Measurements from ENCODE around the gene ZNF692.
"Not testable (repeated sequence)": the region's sequence is repeated elsewhere in the genome, so short reads cannot be mapped to it uniquely, and the experiment has no call there.

Gene ZNF692

DNA sequence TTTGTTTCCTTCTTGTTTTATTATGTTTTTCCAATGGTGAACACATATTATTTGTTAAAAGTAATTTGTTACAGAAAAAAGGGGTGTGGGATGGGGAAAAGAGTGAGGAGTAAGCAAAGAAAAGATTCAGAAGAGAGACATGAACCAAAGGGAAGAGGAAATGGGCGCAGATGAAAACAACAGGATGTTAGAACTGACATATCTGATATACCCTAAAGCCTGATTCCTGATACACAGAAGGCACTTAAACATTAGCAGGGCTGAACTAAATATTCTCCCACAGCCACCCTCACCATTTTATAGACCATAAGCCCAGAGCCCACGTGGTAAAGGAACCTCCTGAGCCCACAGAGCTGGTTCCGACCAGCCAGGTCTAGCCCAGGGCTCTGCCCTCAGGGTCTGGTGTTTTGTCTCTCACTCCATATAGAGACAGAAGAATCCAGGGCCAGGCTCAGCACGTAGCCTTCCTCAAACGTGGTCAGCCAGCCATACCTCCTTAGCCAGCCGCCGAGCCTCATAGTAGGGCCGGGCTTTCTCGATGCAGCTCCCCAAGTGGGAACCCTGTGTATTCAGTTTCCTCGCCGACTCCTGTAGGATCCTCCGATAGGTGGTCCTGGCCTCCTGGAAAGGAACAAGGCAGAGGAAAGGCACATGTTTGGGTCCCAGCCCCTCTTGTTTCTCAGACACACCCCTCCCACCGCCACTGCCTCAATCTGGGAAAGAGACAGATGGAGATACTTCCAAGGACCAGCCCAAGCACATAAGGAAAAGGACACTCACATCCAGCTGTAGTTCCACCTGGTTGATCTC lies 42.6 kb downstream of the ZNF692 start:
- Histone ChIP-seq H3K4me3 (no peak overlapping the region), H3K27ac (peak overlapping the region in 1 of 21 experiments; percentile 22)

DNA sequence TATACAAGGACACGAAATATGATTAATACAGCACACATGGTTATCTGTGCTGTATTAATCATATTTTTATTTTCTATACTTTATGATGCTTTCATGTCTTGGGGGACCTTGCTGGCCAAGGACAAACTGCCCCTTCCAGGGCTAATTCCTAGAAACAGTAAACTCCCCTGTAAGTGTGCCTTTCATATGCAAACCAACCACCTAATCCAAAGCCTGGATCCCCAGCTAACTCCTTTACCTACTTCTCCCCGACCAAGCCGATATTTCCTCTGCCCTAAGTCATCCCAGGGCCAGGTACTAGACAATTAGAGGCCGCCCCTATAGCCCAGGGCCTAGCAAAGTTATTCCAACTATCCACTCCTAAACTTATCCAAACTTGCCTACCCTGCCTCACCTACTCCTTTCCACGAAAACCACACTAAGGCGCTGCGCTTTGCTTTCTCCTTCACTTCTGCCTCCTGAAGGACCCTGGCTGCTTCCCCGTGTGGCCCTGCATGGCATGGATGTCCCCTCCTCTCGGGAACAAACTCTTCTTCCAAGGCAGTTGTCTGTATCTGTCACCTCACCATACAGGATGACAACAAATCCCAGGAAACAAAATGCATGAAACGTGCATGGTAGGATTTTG lies 43.4 kb downstream of the ZNF692 start:
- Histone ChIP-seq H3K27ac (no peak overlapping the region), H3K4me3 (no peak overlapping the region)

DNA sequence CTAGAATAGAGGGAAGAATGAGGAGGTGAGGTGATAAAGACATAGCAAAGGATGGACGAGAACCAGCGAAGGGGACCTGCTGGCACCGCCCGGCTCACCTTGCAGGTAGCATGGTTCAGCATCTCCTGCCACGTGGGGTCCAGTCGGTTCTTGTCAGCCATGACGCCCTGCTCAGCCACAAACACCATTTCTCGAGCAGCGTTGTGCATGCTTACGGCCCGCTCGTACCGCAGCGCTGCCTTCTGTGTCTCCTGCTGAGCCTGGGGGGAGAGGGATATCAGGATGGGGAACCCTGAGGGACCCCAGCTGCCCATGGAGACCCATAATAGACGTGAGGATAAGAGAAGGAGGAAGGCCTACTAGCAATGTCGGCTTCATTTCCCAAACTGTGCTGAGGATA lies 44.5 kb downstream of the ZNF692 start:
- Histone ChIP-seq H3K27ac (no peak overlapping the region), H3K4me3 (no peak overlapping the region)

DNA sequence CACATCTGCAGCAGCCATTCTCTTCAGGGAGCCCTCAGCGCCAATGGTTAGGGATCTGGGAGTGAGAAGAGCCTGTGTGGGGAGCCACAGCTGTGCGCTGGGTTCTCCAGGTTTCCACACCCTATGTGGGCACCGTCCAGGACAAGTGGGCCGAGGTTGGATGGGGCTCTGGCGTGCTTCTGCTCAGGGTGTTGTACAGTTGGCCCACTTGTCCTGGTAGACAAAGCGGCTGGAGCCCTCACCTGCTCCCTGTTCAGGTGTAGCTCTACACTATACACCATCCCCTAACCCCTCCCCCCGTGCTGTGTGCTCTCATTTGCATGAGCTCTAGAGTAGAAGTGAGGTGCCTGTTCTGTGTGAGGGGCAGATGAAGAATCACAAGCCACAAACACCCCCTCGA lies 45.3 kb downstream of the ZNF692 start:
- Histone ChIP-seq H3K27ac (no peak overlapping the region), H3K4me3 (no peak overlapping the region)

DNA sequence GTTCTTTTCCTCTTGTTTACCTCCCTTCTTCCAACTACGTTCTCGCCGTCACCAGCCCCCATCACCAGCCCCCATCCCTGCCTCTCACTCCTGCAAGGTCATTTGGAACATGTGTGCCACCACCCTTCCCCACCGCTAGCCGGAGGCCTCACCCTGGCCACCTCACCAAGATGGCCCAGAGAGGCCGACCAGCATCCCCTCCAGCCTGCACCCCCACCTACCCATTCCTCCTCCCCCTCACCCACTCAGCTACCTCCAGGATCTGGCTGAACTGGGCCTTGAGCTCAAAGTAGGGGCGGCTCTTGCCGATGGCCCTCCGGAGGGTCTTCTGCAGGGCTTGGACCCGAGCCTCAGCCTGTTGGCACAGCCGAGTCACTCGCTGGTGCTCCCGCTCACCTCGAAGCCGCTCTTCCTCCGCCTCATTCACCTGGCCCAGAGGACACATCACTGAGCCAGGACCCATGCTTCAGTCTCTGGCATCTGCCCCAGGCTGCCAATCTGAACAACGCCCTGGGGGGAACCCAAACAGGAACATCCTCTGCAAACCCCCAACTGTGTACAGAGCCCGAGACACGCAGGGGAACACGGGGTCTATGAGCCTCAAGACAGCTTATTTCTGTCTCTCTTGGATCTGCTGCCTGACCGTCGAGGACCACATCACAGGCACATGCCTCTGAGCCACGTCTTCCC lies 46.0 kb downstream of the ZNF692 start:
- H3K4me3 ChIP-seq: no peak overlapping the region

DNA sequence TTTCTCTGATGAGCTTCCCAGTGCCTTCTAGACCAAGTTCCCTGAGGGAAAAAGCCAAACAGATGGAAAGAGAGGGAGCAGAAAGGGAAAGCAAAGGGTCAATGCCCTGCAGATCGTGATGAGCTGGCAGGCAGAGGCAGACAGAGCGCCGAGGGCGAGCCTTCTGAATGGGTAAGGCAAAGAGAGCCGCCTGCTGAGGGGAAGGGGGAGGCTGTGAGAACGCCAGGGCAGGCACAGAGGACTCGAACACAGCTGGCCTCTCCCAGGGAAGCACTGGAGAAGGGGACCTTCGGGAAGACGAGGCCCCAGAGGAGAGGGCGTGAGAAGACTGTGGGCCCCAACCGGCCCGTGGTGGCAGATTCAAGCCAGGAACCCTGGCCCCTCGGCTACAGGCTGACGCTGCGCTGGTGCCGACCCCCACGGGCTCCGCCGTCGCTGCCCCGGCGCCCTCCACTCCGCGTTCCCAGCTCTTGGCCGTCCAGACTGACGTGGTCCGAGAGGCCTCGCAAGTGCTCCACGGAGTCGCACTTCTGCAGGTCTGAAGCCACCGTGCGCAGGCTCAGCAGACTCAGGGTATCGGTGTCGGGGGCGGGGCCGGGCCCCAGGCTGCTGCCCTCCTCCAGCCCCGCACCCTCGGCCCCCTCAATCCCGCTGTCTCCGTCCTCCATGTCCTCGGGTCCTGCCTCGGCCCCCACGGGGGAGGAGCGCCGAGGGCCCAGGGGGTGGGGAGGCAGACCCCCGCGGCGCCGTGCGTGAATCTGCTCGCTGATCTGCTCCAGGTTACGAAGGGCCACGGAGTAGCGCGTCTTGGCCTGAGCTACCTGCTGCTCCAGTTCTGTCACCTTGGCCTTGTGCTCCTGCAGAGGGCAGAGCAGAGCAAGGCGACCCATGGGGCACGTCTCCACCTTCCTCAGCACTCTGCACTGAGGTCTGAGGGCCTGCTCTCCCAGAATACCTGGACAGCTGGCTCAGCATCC lies 47.1 kb downstream of the ZNF692 start:
- Histone ChIP-seq H3K27ac (peak overlapping the region in 2 of 21 experiments; percentile 26 to 39), H3K4me3 (no peak overlapping the region)

More for the DNA sequence above, 46.0 kb downstream of the ZNF692 start:
- no peak overlapping the region for H3K27ac ChIP-seq

DNA sequence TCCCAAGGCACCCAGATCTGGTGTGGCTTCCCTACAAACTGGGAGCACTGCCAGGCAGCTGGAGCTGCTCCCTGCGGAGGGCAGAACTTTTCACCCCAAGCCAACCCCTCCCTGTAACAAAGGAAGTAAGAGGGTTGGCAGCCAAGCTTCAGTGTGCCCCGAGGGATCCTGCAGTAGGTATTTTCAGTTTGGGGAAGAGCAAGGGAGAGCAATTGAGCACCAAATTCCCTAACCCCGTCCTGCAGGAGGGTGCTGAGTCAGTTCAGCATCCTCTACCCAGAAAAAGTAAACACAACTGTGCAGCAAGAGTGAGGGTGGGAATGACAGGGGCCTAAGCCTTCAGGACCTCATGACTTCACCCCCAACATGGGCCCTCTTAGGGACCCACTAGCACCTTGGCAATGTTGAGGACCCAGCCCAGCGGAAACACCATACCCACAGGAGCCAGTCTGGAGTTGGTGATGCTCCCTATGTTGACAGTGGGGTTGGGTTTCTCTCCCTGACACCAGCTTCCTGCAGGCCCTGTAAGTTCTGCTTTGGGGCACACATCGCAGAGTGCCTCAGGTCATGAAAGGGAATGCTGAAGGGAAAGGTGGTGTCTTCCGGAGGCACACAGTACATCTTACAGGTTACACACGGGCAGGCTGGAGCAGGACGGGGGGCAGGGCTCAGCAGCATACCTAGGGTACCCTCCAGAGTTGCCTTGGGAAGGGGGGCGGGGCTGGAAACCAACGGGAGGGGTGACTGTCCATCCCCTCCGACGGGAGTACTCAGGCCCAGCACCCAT lies 48.0 kb downstream of the ZNF692 start:
- no peak overlapping the region for H3K4me3 ChIP-seq
- H3K27ac ChIP-seq: peak overlapping the region in 3 of 21 experiments; percentile 7 to 39 (median 26)

DNA sequence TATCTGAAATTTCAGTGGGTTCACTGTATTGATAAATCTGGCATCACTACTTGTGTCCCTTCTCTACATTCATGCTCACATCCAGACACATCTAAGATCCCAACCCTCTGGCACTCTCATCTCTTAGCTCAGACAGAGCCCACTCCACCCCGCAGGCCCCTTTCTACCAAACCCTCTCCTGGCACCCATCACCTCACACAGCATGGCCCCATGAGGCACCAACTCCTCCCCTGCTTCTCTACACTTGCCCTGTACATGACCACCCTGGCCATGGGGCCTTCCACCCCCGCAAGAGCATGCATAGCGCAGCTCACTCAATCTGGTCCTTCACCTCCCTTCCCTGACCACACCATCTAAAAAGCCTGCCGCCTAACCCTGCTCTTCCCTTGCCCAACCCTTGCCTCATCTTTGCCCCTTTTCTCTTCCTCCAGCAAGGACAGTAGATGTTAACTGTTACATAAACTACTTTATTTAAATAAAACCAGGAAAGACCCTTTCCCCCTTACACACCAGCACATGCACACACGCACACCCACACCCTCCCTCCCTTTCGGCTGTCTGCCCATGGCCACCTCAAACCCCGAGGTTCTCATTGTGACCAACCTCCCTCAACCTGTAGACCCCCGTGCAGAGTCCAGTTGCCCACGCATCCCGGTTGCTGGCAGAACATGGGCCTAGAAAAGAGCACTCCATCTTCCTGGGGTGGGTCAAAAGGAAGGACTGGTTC lies 48.7 kb downstream of the ZNF692 start:
- no peak overlapping the region for H3K4me3 ChIP-seq
- H3K27ac ChIP-seq: peak overlapping the region in 1 of 21 experiments; percentile 7

DNA sequence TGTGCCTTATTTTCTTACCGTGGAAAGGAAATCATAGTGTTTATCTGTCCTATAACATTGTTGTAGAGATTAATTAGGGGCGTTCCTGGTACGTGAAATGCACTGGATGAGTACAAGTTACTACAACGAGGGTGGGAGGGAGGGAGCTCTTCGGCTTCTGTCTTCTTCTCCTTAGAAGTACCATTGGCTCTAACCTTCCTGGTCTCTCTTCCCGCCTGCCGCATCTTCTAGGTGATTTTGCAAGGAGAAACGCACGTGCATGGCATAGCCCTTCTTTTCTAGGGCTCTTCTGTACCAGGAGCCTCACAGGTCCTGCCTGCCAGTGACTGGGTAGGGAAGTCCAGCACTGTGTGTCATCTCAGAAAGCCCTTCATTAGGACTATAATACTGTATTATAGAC lies 50.0 kb downstream of the ZNF692 start:
- Histone ChIP-seq H3K4me3 (no peak overlapping the region), H3K27ac (no peak overlapping the region)

DNA sequence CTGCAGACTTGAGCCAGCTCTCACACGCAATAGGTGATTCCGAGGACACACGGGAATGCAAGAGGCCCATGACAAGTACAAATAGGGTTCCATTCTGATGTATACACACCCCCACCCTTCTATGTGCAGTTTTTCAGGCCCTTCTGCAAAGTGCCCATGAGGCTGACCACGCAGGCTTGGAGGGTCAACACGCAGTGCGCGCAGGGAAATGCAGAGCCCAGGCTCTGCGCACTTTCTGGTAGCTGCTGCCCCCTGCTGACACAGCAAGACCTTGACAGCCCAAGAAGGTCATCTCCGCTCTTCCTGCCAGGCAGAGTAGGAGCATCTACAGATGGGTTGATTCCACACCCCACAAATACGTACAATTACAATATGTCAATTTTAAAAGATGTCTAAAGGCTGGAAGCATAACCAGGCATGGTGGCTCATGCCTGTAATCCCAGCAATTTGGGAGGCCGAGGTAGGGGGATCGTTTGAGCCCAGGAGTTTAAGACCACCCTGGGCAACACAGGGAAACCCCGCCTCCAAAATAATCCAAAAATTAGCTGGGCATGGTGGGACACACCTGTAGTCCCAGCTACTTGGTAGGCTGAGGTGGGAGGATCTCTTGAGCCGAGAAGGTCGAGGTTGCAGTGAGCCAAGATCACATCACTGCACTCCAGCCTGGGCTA lies 51.7 kb downstream of the ZNF692 start:
- no peak overlapping the region for H3K27ac ChIP-seq

DNA sequence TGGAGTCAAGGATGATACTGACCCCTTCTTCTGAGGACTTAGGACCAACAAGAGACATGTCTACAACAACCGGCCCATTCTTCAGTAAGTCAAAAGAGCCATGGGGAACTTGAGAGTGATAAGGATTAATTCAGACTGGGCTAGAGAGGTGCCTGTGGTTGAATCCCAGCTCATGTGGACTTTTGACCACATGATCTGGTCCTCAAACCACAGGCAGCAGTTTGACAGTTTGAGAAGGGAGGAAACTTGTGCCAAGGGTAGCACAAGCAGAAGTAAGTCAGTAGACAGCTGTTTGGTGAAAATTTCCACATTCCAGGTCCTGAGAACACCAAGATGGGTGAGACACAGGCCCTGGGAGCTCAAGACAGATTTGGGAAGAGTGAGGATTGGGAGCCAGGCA lies 53.0 kb downstream of the ZNF692 start:
- peak overlapping the region in 5 of 21 experiments; percentile 36 to 71 (median 56) for H3K27ac ChIP-seq
- H3K4me3 ChIP-seq: no peak overlapping the region

More for the DNA sequence above, 51.7 kb downstream of the ZNF692 start:
- H3K4me3 ChIP-seq: no peak overlapping the region

DNA sequence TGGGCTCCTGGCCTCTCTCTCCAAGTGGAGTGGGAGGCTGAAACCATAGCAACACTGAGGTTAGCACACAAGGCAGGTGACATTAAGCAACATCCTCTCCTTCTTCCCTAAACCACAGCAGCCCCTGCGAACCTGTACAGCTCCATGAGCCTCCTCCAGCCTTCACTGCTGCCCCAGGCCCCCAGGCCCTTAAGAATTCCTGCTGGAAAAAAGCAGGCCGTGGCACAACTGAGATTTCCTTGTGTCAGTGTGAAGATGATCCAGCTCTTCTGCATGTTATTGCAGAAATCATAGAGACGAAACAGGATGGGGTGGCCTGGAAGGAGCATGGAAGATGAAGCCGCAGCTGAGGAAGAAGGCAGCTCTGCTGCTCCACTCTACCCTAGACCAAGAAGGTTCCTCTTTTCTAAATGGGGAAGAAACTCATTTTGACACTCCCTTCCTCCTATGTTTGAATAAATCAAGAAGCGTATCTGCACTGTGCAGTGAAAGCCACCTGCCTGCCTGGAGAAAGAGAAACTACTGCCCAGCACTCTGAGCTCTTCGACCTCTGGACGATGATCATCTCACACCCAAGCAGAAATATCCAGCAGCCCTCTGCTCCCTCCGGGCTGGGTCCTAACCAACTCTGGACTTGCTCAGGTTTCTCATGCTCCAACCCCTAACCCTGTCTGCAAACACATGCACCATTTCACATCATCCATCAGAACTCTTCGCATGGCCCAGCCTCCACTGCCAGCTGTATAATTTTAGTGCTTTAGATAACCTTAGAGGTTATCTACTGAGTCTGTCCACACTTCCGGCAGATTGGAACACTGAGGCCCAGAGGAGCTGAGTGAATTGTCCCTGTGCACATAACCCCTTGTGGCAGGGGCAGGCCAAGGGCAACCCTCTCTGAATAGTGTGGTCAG lies 53.9 kb downstream of the ZNF692 start:
- H3K4me3 ChIP-seq: no peak overlapping the region
- peak overlapping the region in 11 of 21 experiments; percentile 7 to 74 (median 50) for H3K27ac ChIP-seq

DNA sequence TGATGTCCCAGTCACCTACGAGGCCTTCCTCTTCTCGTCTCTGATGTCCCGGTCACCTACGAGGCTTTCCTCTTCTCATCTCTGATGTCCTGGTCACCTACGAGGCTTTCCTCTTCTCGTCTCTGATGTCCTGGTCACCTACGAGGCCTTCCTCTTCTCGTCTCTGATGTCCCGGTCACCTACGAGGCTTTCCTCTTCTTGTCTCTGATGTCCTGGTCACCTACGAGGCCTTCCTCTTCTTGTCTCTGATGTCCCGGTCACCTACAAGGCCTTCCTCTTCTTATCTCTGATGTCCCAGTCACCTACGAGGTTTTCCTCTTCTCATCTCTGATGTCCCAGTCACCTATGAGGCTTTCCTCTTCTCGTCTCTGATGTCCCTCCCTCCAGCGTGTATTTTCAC lies 55.4 kb downstream of the ZNF692 start:
- H3K4me3 ChIP-seq, H3K27ac ChIP-seq: not testable (repeated sequence)

DNA sequence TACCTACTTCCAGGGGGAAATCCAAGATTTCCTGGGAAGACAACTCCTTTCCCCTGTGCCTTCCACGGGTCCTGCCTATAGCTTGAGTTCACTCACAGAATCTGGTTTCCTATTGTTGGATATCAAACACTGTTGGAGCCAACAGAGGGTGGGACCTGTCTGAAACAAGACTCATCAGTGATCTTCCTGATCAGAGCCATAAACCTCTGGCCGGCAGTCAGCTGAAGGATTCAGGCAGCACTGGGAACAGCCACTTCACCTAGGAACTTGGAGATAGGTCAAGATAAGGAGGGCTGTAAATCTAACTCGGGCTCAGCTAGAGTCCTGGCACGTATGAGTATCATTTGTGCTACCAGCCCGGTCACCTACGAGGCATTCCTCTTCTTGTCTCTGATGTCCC lies 56.4 kb downstream of the ZNF692 start:
- Histone ChIP-seq H3K27ac (no peak overlapping the region), H3K4me3 (no peak overlapping the region)

DNA sequence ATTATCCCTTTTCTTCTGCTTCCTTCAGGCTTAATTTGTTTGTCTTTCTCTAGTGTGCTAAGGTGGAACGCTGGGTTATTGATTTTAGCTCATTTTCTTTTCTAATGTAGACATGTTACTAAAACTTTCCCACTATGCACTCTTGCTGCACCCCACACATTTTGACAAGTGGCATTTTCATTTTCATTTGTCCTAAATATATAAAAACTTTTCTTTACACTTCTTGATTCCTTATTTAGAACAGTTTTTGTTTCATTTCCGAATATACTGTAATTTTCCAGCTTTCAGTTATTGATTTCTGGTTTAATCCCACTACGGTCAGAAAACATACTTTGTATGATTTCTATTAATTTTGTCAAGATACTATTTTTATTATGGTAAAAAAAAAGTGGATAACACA lies 58.4 kb downstream of the ZNF692 start:
- Histone ChIP-seq H3K4me3 (no peak overlapping the region), H3K27ac (no peak overlapping the region)

Measured in skin epidermis (tissue), 12 donors.